Mesothelial cell of epicardium (in vitro differentiated cells): Measurements from ENCODE around the gene RCAN2. TPM values are rescaled to one million over a fixed set of nuclear protein-coding genes. Genes with fewer than 3 reads are reported as not detected.

Source experiments
- DNase-seq, 2 experiments: peaks; one replicate each; pipeline ENCODE4 v3.0.0; 2021; ENCODE audit warnings: low spot score in 2 of 2; ENCODE audit not compliant: unreplicated experiment in 2 of 2
- H3K27ac Mint-ChIP-seq: 2 replicates; pipeline ENCODE4 v1.8.0; 2021; ENCODE audit warnings: mixed read lengths
- H3K27me3 Mint-ChIP-seq: 2 replicates; pipeline ENCODE4 v1.8.0; 2021; ENCODE audit warnings: low read depth, mixed read lengths
- H3K36me3 Mint-ChIP-seq: 2 replicates; pipeline ENCODE4 v1.8.0; 2021; ENCODE audit warnings: mixed read lengths
- H3K4me1 Mint-ChIP-seq: 2 replicates; pipeline ENCODE4 v1.8.0; 2021; ENCODE audit warnings: mixed read lengths
- H3K4me3 Mint-ChIP-seq: 2 replicates; pipeline ENCODE4 v1.8.0; 2021; ENCODE audit warnings: mild to moderate bottlenecking, moderate library complexity, mixed read lengths
- H3K9me3 Mint-ChIP-seq: 2 replicates; pipeline ENCODE4 v1.8.0; 2021; ENCODE audit warnings: mixed read lengths
- total RNA-seq: library from RNA; stranded (reverse); gene quantifications from 3 replicates; pipeline ENCODE4 v1.2.1, GENCODE V29; 2021
- TF ChIP-seq, protein P1 (sequence below): fragments of 200-600 bp; sonication (generic); IDR thresholded peaks from one replicate; pipeline ENCODE4 v1.5.0; 2021; ENCODE audit warnings: antibody characterized with exemption; ENCODE audit not compliant: unreplicated experiment

The RCAN2 gene
- total RNA-seq, 1 donor from 2014 or later: 4.0 TPM

DNA sequence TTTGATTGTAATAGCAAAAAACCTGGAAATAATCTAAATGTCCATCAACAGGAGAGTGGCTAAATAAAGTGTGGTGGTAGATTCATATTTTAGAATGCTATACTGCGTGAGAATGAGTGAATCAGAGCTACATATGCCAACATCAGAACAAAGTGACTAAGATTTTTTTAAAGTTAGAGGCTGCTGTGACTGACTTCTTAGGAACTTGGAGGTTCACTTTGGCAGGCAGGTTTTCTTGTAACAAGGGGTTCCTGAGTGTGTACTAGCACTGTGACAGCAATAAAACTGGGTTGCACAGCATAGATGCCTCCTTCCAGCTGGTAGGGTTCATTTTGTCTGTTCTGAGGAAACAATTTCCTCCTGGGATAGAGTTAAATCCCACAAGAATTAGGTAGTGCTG, 245.2 kb downstream of the RCAN2 start:
- H3K36me3 Mint-ChIP-seq: no peaks in the 10 kb centered on the region
- H3K27me3 Mint-ChIP-seq: no peaks in the 10 kb centered on the region
- H3K9me3 Mint-ChIP-seq: no peaks in the 10 kb centered on the region
- peaks cover 5% of the 10 kb centered on the region for H3K4me1 Mint-ChIP-seq
- H3K27ac Mint-ChIP-seq: no peak overlapping the region
- no peak for DNase-seq
- TF ChIP-seq, protein P1, sequence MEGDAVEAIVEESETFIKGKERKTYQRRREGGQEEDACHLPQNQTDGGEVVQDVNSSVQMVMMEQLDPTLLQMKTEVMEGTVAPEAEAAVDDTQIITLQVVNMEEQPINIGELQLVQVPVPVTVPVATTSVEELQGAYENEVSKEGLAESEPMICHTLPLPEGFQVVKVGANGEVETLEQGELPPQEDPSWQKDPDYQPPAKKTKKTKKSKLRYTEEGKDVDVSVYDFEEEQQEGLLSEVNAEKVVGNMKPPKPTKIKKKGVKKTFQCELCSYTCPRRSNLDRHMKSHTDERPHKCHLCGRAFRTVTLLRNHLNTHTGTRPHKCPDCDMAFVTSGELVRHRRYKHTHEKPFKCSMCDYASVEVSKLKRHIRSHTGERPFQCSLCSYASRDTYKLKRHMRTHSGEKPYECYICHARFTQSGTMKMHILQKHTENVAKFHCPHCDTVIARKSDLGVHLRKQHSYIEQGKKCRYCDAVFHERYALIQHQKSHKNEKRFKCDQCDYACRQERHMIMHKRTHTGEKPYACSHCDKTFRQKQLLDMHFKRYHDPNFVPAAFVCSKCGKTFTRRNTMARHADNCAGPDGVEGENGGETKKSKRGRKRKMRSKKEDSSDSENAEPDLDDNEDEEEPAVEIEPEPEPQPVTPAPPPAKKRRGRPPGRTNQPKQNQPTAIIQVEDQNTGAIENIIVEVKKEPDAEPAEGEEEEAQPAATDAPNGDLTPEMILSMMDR: no peak
- no peak overlapping the region for H3K4me3 Mint-ChIP-seq

DNA sequence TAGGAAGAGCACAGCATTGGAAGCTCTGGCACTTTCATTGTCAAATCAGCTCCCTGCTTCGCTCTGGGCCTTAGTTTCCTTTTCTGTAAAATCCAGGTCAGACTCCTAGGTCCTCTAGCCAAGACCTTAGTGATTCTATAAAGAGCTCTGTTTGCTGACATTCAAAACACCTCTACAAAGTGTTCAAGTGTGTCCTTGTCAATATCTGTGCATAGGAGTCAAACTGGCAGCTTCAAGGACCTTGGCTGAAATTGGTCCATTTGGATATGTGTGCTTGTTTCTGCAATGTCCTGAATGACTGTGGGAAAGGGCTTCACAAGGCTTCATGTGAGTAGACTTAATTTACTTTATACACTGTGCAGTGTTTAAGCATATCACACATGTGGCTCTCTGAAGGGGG, 246.6 kb downstream of the RCAN2 start:
- Mint-ChIP-seq H3K4me3 (no peak overlapping the region), H3K9me3 (no peaks in the 10 kb centered on the region), H3K27ac (no peak overlapping the region), H3K4me1 (peaks cover 9% of the 10 kb centered on the region), H3K27me3 (no peaks in the 10 kb centered on the region), H3K36me3 (no peaks in the 10 kb centered on the region)
- no peak for DNase-seq
- TF ChIP-seq, protein P1: no peak

DNA sequence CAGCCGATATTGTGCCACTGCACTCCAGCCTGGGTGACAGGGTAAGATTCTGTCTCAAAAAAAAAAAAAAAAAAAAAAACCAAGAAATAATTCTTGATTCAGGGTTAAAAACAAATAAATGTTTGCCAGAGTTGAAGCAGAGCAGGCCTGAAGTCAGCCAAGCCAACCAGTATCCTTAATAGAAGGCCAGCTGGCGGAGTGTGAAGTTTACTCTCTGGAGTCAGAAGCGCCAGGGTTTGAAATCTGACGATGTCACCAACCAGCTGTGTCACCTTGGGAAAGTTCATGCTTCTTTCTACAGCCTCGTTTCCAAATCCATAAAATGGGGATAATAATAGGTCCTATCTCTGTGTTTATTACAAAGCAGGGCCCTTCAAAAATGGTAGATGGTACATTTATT, 247.5 kb downstream of the RCAN2 start:
- Mint-ChIP-seq H3K4me3 (no peak overlapping the region), H3K4me1 (peaks cover 8% of the 10 kb centered on the region), H3K27me3 (no peaks in the 10 kb centered on the region), H3K27ac (no peak overlapping the region), H3K9me3 (no peaks in the 10 kb centered on the region), H3K36me3 (no peaks in the 10 kb centered on the region)
- TF ChIP-seq, protein P1: no peak
- no peak for DNase-seq

DNA sequence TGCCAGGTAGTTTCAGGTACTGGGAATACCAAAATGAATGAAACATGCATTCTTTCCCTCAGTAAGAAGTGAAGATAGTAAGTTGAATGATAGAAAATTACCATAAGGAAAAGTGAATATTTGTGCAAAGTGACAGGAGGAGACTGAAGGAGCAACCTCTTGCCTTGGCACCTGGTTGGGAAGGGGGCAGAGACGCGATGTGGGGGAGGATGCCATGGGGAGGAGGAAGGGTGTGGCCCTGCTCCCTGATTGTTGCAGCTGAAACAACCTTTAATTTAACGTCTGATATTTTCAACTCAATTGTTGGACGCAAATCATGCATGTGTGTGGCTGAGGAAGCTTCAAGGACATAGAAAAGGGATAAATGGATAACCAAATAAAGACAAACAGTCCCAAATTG, 248.3 kb downstream of the RCAN2 start:
- DNase-seq: no peak
- Mint-ChIP-seq H3K9me3 (no peaks in the 10 kb centered on the region), H3K36me3 (no peaks in the 10 kb centered on the region)

GRCh38 chr6:46240866-46241565, 250.2 kb downstream of the RCAN2 start:
- Mint-ChIP-seq H3K9me3 (no peaks in the 10 kb centered on the region), H3K4me1 (peaks cover 8% of the 10 kb centered on the region), H3K27ac (no peak overlapping the region), H3K36me3 (no peaks in the 10 kb centered on the region), H3K4me3 (no peak overlapping the region), H3K27me3 (no peaks in the 10 kb centered on the region)
- TF ChIP-seq, protein P1: no peak
- DNase-seq: no peak

More for the DNA sequence above, 248.3 kb downstream of the RCAN2 start:
- Mint-ChIP-seq H3K27ac (no peak overlapping the region), H3K4me3 (no peak overlapping the region), H3K4me1 (peaks cover 8% of the 10 kb centered on the region), H3K27me3 (no peaks in the 10 kb centered on the region)
- TF ChIP-seq, protein P1: no peak
